GM23338 (cell line): ENCODE measurements around the gene CHAD. TPM values are rescaled to one million over a fixed set of nuclear protein-coding genes. Genes with fewer than 3 reads are reported as not detected.

Source experiments
- ATAC-seq: fragments of 200-7000 bp; cut with Tn5 transposase; 3 replicates; pipeline ENCODE4 v1.9.1; 2020
- DNase-seq: peaks from one replicate; pipeline ENCODE4 v3.0.0-alpha.2; 2015; ENCODE audit warnings: low spot score
- H2AFZ ChIP-seq: fragments of 200-600 bp; sonication (generic); 2 replicates; pipeline ENCODE4 v1.8.0; 2016; ENCODE audit warnings: antibody characterized with exemption, mild to moderate bottlenecking, moderate library complexity
- H3F3A ChIP-seq: fragments of 200-600 bp; sonication (generic); replicated peaks from 2 replicates; pipeline ENCODE4 v1.8.0; 2017; ENCODE audit warnings: antibody characterized with exemption, mixed run types, low read depth
- H3K27ac ChIP-seq: fragments of 200-600 bp; sonication (generic); 2 replicates; pipeline ENCODE4 v1.6.1; 2016; ENCODE audit warnings: low read depth
- H3K27me3 ChIP-seq: fragments of 200-600 bp; sonication (generic); 2 replicates; pipeline ENCODE4 v1.8.0; 2016; ENCODE audit warnings: mild to moderate bottlenecking, mixed run types, moderate library complexity; ENCODE audit not compliant: insufficient read depth
- H3K36me3 ChIP-seq: fragments of 200-600 bp; sonication (generic); 2 replicates; pipeline ENCODE4 v1.8.0; 2016; ENCODE audit warnings: mild to moderate bottlenecking; ENCODE audit not compliant: insufficient read depth
- H3K4me1 ChIP-seq: fragments of 200-600 bp; sonication (generic); 2 replicates; pipeline ENCODE4 v1.8.0; 2016; ENCODE audit warnings: mild to moderate bottlenecking, moderate library complexity; ENCODE audit not compliant: insufficient read depth
- H3K4me2 ChIP-seq: fragments of 200-600 bp; sonication (generic); 2 replicates; pipeline ENCODE4 v1.7.1; 2017; ENCODE audit warnings: mixed run types
- H3K4me3 ChIP-seq: fragments of 200-600 bp; sonication (generic); 2 replicates; pipeline ENCODE4 v1.6.1; 2016; ENCODE audit warnings: mixed run types
- H3K79me2 ChIP-seq: fragments of 200-600 bp; sonication (generic); replicated peaks from 2 replicates; pipeline ENCODE4 v1.8.0; 2017; ENCODE audit warnings: mild to moderate bottlenecking; ENCODE audit not compliant: insufficient read depth
- H3K9me2 ChIP-seq: fragments of 200-600 bp; sonication (generic); 2 replicates; pipeline ENCODE4 v1.8.0; 2017; ENCODE audit not compliant: insufficient read depth
- H4K20me1 ChIP-seq: fragments of 200-600 bp; sonication (generic); replicated peaks from 2 replicates; pipeline ENCODE4 v1.8.0; 2017; ENCODE audit warnings: mild to moderate bottlenecking; ENCODE audit not compliant: insufficient read depth
- H3K27ac Mint-ChIP-seq: 2 replicates; pipeline ENCODE4 v1.8.0; 2020; ENCODE audit warnings: inconsistent platforms, mild to moderate bottlenecking, moderate library complexity, mixed read lengths
- H3K27me3 Mint-ChIP-seq: 3 replicates; pipeline ENCODE4 v1.8.0; 2022; ENCODE audit warnings: low read depth, mild to moderate bottlenecking, moderate library complexity, mixed read lengths, inconsistent platforms; ENCODE audit not compliant: insufficient read depth, poor library complexity
- H3K36me3 Mint-ChIP-seq: 3 replicates; pipeline ENCODE4 v1.8.0; 2021; ENCODE audit warnings: low read depth, mild to moderate bottlenecking, inconsistent platforms, moderate library complexity, mixed read lengths
- H3K4me1 Mint-ChIP-seq: 3 replicates; pipeline ENCODE4 v1.8.0; 2020; ENCODE audit warnings: mild to moderate bottlenecking, inconsistent platforms, mixed read lengths
- H3K4me3 Mint-ChIP-seq: 3 replicates; pipeline ENCODE4 v1.8.0; 2021; ENCODE audit warnings: moderate library complexity, mild to moderate bottlenecking, inconsistent platforms, mixed read lengths
- H3K9me3 Mint-ChIP-seq: 3 replicates; pipeline ENCODE4 v1.8.0; 2020; ENCODE audit warnings: moderate library complexity, mild to moderate bottlenecking, inconsistent platforms, mixed read lengths
- EZH2 ChIP-seq: fragments of 200-600 bp; sonication (generic); IDR thresholded peaks from one replicate; pipeline ENCODE4 v1.8.0; 2017; ENCODE audit warnings: antibody characterized with exemption, mild to moderate bottlenecking, low read depth; ENCODE audit not compliant: unreplicated experiment
- EZH2phosphoT487 ChIP-seq: fragments of 200-600 bp; sonication (generic); IDR thresholded peaks from one replicate; pipeline ENCODE4 v1.8.1; 2018; ENCODE audit warnings: antibody characterized with exemption; ENCODE audit not compliant: unreplicated experiment
- JUNB ChIP-seq: IDR thresholded peaks from one replicate; pipeline ENCODE4 v1.6.1; 2016; ENCODE audit warnings: antibody characterized with exemption; ENCODE audit not compliant: unreplicated experiment
- STAT1 ChIP-seq: IDR thresholded peaks from one replicate; pipeline ENCODE4 v1.6.1; 2016; ENCODE audit warnings: antibody characterized with exemption; ENCODE audit not compliant: unreplicated experiment
- ZNF114 ChIP-seq: fragments of 250-450 bp; sonication (Bioruptor Pico); IDR thresholded peaks from 2 replicates; pipeline ENCODE4 v1.5.0; 2020; ENCODE audit warnings: mild to moderate bottlenecking, moderate library complexity
- ZNF331 ChIP-seq: fragments of 250-450 bp; sonication (Bioruptor Pico); IDR thresholded peaks from 2 replicates; pipeline ENCODE4 v1.5.0; 2020; ENCODE audit warnings: low read depth, mild to moderate bottlenecking, moderate library complexity
- polyA plus RNA-seq: library from polyadenylated mRNA; unstranded; fragments of >200 nt; fragmentation: Nextera tagmentation; extraction: Ambion mirVana; gene quantifications from 2 replicates; pipeline ENCODE4 v1.2.1, GENCODE V29; 2016
- total RNA-seq: library from RNA; depleted of rRNA; stranded (reverse); fragments of >200 nt; shearing (Covaris generic); gene quantifications from 2 replicates; pipeline ENCODE4 v1.2.3, GENCODE V29; 2014
- TF ChIP-seq, protein P1 (sequence below): IDR thresholded peaks from 2 replicates; pipeline ENCODE4 v1.6.1; 2016; ENCODE audit warnings: antibody characterized with exemption
- TF ChIP-seq, protein P2 (sequence below): IDR thresholded peaks from one replicate; pipeline ENCODE4 v1.6.1; 2018; ENCODE audit warnings: antibody characterized with exemption; ENCODE audit not compliant: unreplicated experiment

Gene CHAD
- total and polyA plus RNA-seq, 2 experiments from 2014 or later = 0.18 TPM; not detected in 1

- peaks cover 8% of the 10 kb centered on the region; the same call in 2 of the 3 replicates for H3K36me3 Mint-ChIP-seq
- Histone ChIP-seq H3F3A (0 out of 2 replicates have a peak, but pooled peaks cover 16% of the 10 kb centered on the region), H3K4me2 (peak overlapping the region; percentile 88)
These were observed 9.3 kb upstream of the CHAD start for GRCh38 chr17:50477976-50478375.

DNA sequence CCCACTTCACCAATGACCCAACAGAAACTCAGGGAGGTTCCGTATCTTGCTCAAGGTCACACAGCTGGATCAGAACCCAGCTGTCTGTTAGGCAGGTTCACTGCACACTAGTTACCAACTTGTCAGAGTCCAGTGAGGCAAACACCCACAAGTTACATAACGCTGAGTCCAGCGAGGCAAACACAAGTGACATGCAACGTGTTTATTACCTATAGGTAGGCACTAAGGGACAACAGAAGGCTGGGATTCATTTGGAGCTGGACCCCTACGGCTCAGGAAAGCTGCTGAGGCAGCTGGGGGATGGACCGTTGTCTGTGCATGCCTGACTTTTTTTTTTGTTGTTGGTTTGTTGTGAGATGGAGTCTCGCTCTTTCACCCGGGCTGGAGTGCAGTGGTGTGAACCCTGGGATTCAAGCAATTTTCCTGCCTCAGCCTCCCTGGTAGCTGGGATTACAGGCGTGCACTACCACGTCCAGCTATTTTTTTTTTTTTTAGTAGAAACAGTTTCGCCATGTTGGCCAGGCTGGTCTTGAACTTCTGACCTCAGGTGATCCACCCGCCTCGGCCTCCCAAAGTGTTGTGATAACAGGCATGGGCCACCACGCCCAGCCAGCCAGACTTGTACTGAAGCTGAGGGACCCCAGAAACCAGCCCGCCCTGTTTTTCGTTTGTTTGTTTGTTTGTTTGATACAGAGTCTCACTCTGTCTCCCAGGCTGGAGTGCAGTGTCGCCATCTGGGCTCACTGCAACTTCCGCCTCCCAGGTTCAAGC is 8.1 kb upstream of the CHAD start:
- Histone ChIP-seq H3K36me3 (no peaks in the 10 kb centered on the region), H3K4me2 (peak overlapping the region; percentile 74), H2AFZ (peak overlapping the region; percentile 25; the same call in 1 of the 2 replicates), H3K79me2 (no peaks in the 10 kb centered on the region), H4K20me1 (no peaks in the 10 kb centered on the region), H3F3A (0 out of 2 replicates have a peak, but pooled peaks cover 16% of the 10 kb centered on the region), H3K9me2 (no peaks in the 10 kb centered on the region), H3K27me3 (peaks cover 11% of the 10 kb centered on the region; the same call in 1 of the 2 replicates), H3K4me1 (peaks cover 6% of the 10 kb centered on the region; the same call in 1 of the 2 replicates), H3K27ac (no peak overlapping the region), H3K4me3 (peak overlapping the region; percentile 45)
- ATAC-seq (no peak), DNase-seq (no peak)
- H3K9me3 Mint-ChIP-seq = no peaks in the 10 kb centered on the region; the same call in 2 of the 3 replicates
- H3K27ac Mint-ChIP-seq = no peak overlapping the region
- H3K4me1 Mint-ChIP-seq = peaks cover 16% of the 10 kb centered on the region
- H3K4me3 Mint-ChIP-seq = peak overlapping the region; percentile 52
- H3K27me3 Mint-ChIP-seq = peaks cover 8% of the 10 kb centered on the region
- H3K36me3 Mint-ChIP-seq = peaks cover 7% of the 10 kb centered on the region
- TF ChIP-seq, protein P1, sequence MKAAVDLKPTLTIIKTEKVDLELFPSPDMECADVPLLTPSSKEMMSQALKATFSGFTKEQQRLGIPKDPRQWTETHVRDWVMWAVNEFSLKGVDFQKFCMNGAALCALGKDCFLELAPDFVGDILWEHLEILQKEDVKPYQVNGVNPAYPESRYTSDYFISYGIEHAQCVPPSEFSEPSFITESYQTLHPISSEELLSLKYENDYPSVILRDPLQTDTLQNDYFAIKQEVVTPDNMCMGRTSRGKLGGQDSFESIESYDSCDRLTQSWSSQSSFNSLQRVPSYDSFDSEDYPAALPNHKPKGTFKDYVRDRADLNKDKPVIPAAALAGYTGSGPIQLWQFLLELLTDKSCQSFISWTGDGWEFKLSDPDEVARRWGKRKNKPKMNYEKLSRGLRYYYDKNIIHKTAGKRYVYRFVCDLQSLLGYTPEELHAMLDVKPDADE = no peak
- TF ChIP-seq ZNF114 (no peak), ZNF331 (no peak), JUNB (no peak)

More at GRCh38 chr17:50477976-50478375, 9.3 kb upstream of the CHAD start:
- no peaks in the 10 kb centered on the region for H3K79me2 ChIP-seq
- no peaks in the 10 kb centered on the region for H3K9me2 ChIP-seq
- Mint-ChIP-seq H3K27ac (peak overlapping the region; percentile 23; the same call in 1 of the 2 replicates), H3K4me3 (peak overlapping the region; percentile 76), H3K27me3 (peaks cover 11% of the 10 kb centered on the region), H3K4me1 (peaks cover 16% of the 10 kb centered on the region), H3K9me3 (no peaks in the 10 kb centered on the region; the same call in 2 of the 3 replicates)
- H4K20me1 ChIP-seq = no peaks in the 10 kb centered on the region
- H3K4me3 ChIP-seq = peak overlapping the region; percentile 93
- H3K27ac ChIP-seq = no peak overlapping the region
- H3K4me1 ChIP-seq = peaks cover 6% of the 10 kb centered on the region; the same call in 1 of the 2 replicates
- H2AFZ ChIP-seq = peak overlapping the region; percentile 100
- TF ChIP-seq, protein P2, sequence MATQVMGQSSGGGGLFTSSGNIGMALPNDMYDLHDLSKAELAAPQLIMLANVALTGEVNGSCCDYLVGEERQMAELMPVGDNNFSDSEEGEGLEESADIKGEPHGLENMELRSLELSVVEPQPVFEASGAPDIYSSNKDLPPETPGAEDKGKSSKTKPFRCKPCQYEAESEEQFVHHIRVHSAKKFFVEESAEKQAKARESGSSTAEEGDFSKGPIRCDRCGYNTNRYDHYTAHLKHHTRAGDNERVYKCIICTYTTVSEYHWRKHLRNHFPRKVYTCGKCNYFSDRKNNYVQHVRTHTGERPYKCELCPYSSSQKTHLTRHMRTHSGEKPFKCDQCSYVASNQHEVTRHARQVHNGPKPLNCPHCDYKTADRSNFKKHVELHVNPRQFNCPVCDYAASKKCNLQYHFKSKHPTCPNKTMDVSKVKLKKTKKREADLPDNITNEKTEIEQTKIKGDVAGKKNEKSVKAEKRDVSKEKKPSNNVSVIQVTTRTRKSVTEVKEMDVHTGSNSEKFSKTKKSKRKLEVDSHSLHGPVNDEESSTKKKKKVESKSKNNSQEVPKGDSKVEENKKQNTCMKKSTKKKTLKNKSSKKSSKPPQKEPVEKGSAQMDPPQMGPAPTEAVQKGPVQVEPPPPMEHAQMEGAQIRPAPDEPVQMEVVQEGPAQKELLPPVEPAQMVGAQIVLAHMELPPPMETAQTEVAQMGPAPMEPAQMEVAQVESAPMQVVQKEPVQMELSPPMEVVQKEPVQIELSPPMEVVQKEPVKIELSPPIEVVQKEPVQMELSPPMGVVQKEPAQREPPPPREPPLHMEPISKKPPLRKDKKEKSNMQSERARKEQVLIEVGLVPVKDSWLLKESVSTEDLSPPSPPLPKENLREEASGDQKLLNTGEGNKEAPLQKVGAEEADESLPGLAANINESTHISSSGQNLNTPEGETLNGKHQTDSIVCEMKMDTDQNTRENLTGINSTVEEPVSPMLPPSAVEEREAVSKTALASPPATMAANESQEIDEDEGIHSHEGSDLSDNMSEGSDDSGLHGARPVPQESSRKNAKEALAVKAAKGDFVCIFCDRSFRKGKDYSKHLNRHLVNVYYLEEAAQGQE = no peak
- TF ChIP-seq, protein P1 = no peak
- TF ChIP-seq STAT1 = no peak
- no peak for TF ChIP-seq EZH2
- TF ChIP-seq EZH2phosphoT487 = no peak
- no peak for TF ChIP-seq ZNF114
- TF ChIP-seq JUNB = no peak
- ATAC-seq = no peak; the same call in 2 of the 3 replicates
- no peak for DNase-seq
- no peaks in the 10 kb centered on the region for H3K36me3 ChIP-seq
- H3K27me3 ChIP-seq = peaks cover 11% of the 10 kb centered on the region; the same call in 1 of the 2 replicates
